ENCODE measurements around the gene ASB10. TPM values are rescaled to one million over a fixed set of nuclear protein-coding genes. Genes with fewer than 3 reads are reported as not detected.
A peak's percentile ranks its signal among the peaks of the same experiment; 100 is the strongest.

ASB10 gene
- polyA plus RNA-seq, 4 donors: 0.12 TPM; not detected in 3

- no peak for DNase-seq (ENCODE audit: low read depth in 4 of 4, low spot score in 2 of 4)
Measured at GRCh38 chr7:151211155-151211772, 24.2 kb upstream of the ASB10 start.

- no peak for DNase-seq (ENCODE audit: low read depth in 4 of 4, low spot score in 2 of 4)
Measured at GRCh38 chr7:151210087-151210854, 23.2 kb upstream of the ASB10 start, which contains the start of gene H2BK1. Gene H2BK1 (minus strand): TSS chr7:151210488. CDS start chr7:151210318, 170 bp downstream.

GRCh38 chr7:151209588-151209987 is 22.5 kb upstream of the ASB10 start:
- no peak for DNase-seq (ENCODE audit: low read depth in 4 of 4, low spot score in 2 of 4)

GRCh38 chr7:151208253-151208862 is 21.3 kb upstream of the ASB10 start:
- DNase-seq (ENCODE audit: low read depth in 4 of 4, low spot score in 2 of 4): no peak

GRCh38 chr7:151207804-151208203 is 20.8 kb upstream of the ASB10 start:
- no peak for DNase-seq (ENCODE audit: low read depth in 4 of 4, low spot score in 2 of 4)

GRCh38 chr7:151207315-151207714 is 20.3 kb upstream of the ASB10 start:
- no peak for DNase-seq (ENCODE audit: low read depth in 4 of 4, low spot score in 2 of 4)

GRCh38 chr7:151206914-151207313 is 19.9 kb upstream of the ASB10 start:
- no peak for DNase-seq (ENCODE audit: low read depth in 4 of 4, low spot score in 2 of 4)

GRCh38 chr7:151205730-151206129 is 18.7 kb upstream of the ASB10 start:
- DNase-seq (ENCODE audit: low read depth in 4 of 4, low spot score in 2 of 4): no peak

- no peak for DNase-seq (ENCODE audit: low read depth in 4 of 4, low spot score in 2 of 4)
Measured at GRCh38 chr7:151204383-151205032, 17.5 kb upstream of the ASB10 start.

GRCh38 chr7:151202836-151203235 is 15.8 kb upstream of the ASB10 start:
- no peak for DNase-seq (ENCODE audit: low read depth in 4 of 4, low spot score in 2 of 4)

GRCh38 chr7:151201751-151202150 is 14.7 kb upstream of the ASB10 start:
- DNase-seq (ENCODE audit: low read depth in 4 of 4, low spot score in 2 of 4): no peak

GRCh38 chr7:151201344-151201743 is 14.3 kb upstream of the ASB10 start:
- no peak for DNase-seq (ENCODE audit: low read depth in 4 of 4, low spot score in 2 of 4)

- DNase-seq (ENCODE audit: low read depth in 4 of 4, low spot score in 2 of 4): peak in 2 of 4 donors; percentile 23 to 32
Measured at GRCh38 chr7:151198945-151199848, 12.1 kb upstream of the ASB10 start.

- DNase-seq (ENCODE audit: low read depth in 4 of 4, low spot score in 2 of 4): no peak
Measured at GRCh38 chr7:151197932-151198331, 10.9 kb upstream of the ASB10 start.

GRCh38 chr7:151195616-151196450 is 8.8 kb upstream of the ASB10 start:
- DNase-seq (ENCODE audit: low read depth in 4 of 4, low spot score in 2 of 4): no peak

GRCh38 chr7:151194188-151194587 is 7.1 kb upstream of the ASB10 start:
- no peak for DNase-seq (ENCODE audit: low read depth in 4 of 4, low spot score in 2 of 4)

- no peak for DNase-seq (ENCODE audit: low read depth in 4 of 4, low spot score in 2 of 4)
Measured at GRCh38 chr7:151193203-151193978, 6.3 kb upstream of the ASB10 start.

- no peak for DNase-seq (ENCODE audit: low read depth in 4 of 4, low spot score in 2 of 4)
Measured at GRCh38 chr7:151192002-151192539, 5.0 kb upstream of the ASB10 start.

Measured in left renal cortex interstitium (tissue), 4 donors.